ENCODE measurements around the gene CYP11A1.

DNA sequence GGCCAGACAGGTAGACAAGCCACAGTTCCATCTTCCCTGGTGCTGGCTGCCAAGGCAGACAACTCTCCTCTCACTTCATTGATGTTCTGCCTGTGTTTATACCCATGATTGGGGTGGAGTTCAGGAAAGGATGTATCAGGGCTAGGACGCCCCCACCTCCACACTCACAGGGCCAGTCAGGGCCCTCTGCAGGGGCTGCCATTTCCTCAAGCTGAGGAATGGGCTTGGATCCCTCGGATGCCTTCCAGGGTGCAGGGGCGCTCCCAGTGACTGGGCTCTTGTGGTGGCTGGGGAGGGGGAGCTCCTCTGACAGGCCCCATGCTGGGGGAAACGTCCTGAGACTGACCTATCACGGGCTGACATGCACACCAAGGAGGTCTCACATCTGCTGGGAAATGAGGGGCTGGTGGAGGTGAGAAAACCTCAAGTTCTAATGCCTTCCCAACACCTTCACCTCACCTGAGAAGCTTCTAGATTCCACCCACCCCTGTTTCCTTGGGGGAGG is 34.9 kb upstream of the CYP11A1 start:
- TF ChIP-seq, protein P1, sequence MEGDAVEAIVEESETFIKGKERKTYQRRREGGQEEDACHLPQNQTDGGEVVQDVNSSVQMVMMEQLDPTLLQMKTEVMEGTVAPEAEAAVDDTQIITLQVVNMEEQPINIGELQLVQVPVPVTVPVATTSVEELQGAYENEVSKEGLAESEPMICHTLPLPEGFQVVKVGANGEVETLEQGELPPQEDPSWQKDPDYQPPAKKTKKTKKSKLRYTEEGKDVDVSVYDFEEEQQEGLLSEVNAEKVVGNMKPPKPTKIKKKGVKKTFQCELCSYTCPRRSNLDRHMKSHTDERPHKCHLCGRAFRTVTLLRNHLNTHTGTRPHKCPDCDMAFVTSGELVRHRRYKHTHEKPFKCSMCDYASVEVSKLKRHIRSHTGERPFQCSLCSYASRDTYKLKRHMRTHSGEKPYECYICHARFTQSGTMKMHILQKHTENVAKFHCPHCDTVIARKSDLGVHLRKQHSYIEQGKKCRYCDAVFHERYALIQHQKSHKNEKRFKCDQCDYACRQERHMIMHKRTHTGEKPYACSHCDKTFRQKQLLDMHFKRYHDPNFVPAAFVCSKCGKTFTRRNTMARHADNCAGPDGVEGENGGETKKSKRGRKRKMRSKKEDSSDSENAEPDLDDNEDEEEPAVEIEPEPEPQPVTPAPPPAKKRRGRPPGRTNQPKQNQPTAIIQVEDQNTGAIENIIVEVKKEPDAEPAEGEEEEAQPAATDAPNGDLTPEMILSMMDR (IDR thresholded peaks at IDR 0.05; ENCODE audit: low read length), result no peak
- TF ChIP-seq EZH2phosphoT487 (IDR thresholded peaks at IDR 0.05; ENCODE audit: low read length), result no peak

Data from MM.1S (cell line).